Gastroesophageal sphincter (tissue), 4 donors: Measurements from ENCODE around the gene CD93. TPM values are rescaled to one million over a fixed set of nuclear protein-coding genes. Genes with fewer than 3 reads are reported as not detected.

ENCODE experiments used
- ATAC-seq: fragments of 150-250 bp; one replicate; pipeline ENCODE4 v1.9.1; 2016; ENCODE audit warnings: mild to moderate bottlenecking, moderate library complexity
- H3K27ac ChIP-seq, 4 donors: fragments of 200-600 bp; sonication (generic) in 3 of 4; 1 replicate in 3 of 4; 2 replicates in 1 of 4; pipeline ENCODE4 v1.5.1; 2016 to 2019
- H3K27me3 ChIP-seq: fragments of 200-600 bp; sonication (generic); one replicate; pipeline ENCODE4 v1.5.1; 2019
- H3K36me3 ChIP-seq, 2 donors: fragments of 200-600 bp; sonication (generic); one replicate each; pipeline ENCODE4 v1.5.1; 2019; ENCODE audit warnings: control low read depth in 1 of 2
- H3K4me1 ChIP-seq, 3 donors: fragments of 200-600 bp; sonication (generic); 1 replicate in 2 of 3; 2 replicates in 1 of 3; pipeline ENCODE4 v1.5.1; 2016 to 2019; ENCODE audit warnings: control low read depth in 2 of 3
- H3K4me3 ChIP-seq, 2 donors: fragments of 200-600 bp; sonication (generic); one replicate each; pipeline ENCODE4 v1.5.1; 2019; ENCODE audit warnings: mild to moderate bottlenecking in 1 of 2, moderate library complexity in 1 of 2
- H3K9me3 ChIP-seq, 3 donors: fragments of 200-600 bp; sonication (generic); one replicate each; pipeline ENCODE4 v1.5.1; 2017 to 2019; ENCODE audit warnings: control low read depth in 2 of 3
- EP300 ChIP-seq: sonication (generic); formaldehyde crosslinking; IDR thresholded peaks from one replicate; pipeline ENCODE4 v1.6.1; 2017; ENCODE audit warnings: antibody characterized with exemption, mild to moderate bottlenecking
- POLR2A ChIP-seq, 2 donors: fragments of 450-650 bp; IDR thresholded peaks; one replicate each; pipeline ENCODE4 v1.6.1; 2017; ENCODE audit warnings: antibody characterized with exemption in 2 of 2, mild to moderate bottlenecking in 2 of 2, moderate library complexity in 1 of 2
- POLR2AphosphoS5 ChIP-seq: sonication (generic); formaldehyde crosslinking; IDR thresholded peaks from one replicate; pipeline ENCODE4 v1.6.1; 2017; ENCODE audit warnings: antibody characterized with exemption
- WGBS, 2 donors: methylation state at CpG; one replicate each; pipeline ENCODE4 v1.1.5; 2018; ENCODE audit warnings: low coverage in 1 of 2; 5-methylcytosine and 5-hydroxymethylcytosine counted together
- total RNA-seq, 4 donors: library from RNA; depleted of rRNA; stranded (reverse); fragments of >200 nt; gene quantifications; one replicate each; pipeline ENCODE4 v1.1.0, GENCODE V29; 2016
- TF ChIP-seq, protein P1 (sequence below), 4 experiments: fragments of 200-600 bp in 2 of 4; fragments of 450-650 bp in 2 of 4; sonication (generic) in 1 of 4; IDR thresholded peaks; one replicate each; pipeline ENCODE4 v1.5.1; 2017 to 2019; ENCODE audit warnings: antibody characterized with exemption in 4 of 4, mild to moderate bottlenecking in 2 of 4, moderate library complexity in 2 of 4

CD93 gene
- total RNA-seq, 4 donors from 2014 or later: 20.4 to 75.4 (median 47.2) TPM

DNA sequence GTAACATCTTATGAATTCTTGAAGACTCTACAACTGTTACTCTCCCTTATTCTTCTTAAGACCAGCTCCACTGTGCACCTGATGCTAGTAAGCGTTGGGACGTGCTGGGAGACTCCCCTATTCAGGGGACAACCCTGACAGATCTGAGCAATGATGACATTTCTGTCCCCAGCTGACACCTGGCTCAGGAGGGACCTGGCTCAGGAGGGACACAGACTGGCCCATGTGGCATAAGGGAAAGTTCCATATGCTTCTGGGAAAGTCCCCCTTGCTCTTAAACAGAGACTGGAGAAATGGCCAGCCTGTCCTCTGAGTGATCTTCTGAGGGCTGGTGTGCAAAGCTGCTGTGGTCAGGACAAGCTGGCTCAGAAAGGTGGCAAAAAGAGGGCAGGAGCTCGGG is 10.0 kb upstream of the CD93 start:
- no peak overlapping the region for H3K27ac ChIP-seq
- no peak for ATAC-seq
- H3K9me3 ChIP-seq: no peaks in the 10 kb centered on the region
- no peak overlapping the region for H3K4me3 ChIP-seq
- 100% methylated on average over 1 to 3 of the region's 3 CpGs for WGBS, 2 donors
- H3K36me3 ChIP-seq: no peaks in the 10 kb centered on the region
- peaks cover 0 to 8% (median 5%) of the 10 kb centered on the region in 3 donors for H3K4me1 ChIP-seq
- no peaks in the 10 kb centered on the region for H3K27me3 ChIP-seq
- TF ChIP-seq POLR2A (IDR thresholded peaks at IDR 0.05) (no peak), POLR2AphosphoS5 (no peak), EP300 (no peak)
- TF ChIP-seq, protein P1, sequence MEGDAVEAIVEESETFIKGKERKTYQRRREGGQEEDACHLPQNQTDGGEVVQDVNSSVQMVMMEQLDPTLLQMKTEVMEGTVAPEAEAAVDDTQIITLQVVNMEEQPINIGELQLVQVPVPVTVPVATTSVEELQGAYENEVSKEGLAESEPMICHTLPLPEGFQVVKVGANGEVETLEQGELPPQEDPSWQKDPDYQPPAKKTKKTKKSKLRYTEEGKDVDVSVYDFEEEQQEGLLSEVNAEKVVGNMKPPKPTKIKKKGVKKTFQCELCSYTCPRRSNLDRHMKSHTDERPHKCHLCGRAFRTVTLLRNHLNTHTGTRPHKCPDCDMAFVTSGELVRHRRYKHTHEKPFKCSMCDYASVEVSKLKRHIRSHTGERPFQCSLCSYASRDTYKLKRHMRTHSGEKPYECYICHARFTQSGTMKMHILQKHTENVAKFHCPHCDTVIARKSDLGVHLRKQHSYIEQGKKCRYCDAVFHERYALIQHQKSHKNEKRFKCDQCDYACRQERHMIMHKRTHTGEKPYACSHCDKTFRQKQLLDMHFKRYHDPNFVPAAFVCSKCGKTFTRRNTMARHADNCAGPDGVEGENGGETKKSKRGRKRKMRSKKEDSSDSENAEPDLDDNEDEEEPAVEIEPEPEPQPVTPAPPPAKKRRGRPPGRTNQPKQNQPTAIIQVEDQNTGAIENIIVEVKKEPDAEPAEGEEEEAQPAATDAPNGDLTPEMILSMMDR (IDR thresholded peaks at IDR 0.05): no peak

DNA sequence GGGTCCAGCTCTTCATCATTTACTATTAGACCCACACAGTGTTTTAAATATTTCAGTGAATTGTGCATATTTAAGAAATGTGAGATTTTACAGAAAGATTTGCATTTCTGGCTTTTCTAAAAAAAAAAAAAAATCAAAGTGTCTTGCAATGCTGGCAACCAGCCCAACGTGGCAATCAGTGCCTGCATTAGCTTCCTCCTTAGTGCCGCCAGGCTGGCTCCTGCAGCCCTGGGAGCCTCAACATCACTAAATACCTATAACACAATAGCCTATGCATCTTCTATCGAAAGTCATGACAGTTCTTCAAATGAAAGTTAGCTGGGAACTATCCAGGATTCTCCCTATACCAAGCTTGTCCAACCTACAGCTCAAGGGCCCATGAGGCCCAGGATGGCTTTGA is 9.4 kb upstream of the CD93 start:
- Histone ChIP-seq H3K4me1 (peaks cover 0 to 8% (median 5%) of the 10 kb centered on the region in 3 donors), H3K4me3 (no peak overlapping the region), H3K9me3 (no peaks in the 10 kb centered on the region), H3K27me3 (no peaks in the 10 kb centered on the region), H3K36me3 (no peaks in the 10 kb centered on the region), H3K27ac (no peak overlapping the region)
- TF ChIP-seq EP300 (no peak), POLR2AphosphoS5 (no peak), POLR2A (IDR thresholded peaks at IDR 0.05) (no peak)
- TF ChIP-seq, protein P1 (IDR thresholded peaks at IDR 0.05): no peak
- 64 to 81% methylated on average over 2 to 3 of the region's 3 CpGs for WGBS, 2 donors
- no peak for ATAC-seq

DNA sequence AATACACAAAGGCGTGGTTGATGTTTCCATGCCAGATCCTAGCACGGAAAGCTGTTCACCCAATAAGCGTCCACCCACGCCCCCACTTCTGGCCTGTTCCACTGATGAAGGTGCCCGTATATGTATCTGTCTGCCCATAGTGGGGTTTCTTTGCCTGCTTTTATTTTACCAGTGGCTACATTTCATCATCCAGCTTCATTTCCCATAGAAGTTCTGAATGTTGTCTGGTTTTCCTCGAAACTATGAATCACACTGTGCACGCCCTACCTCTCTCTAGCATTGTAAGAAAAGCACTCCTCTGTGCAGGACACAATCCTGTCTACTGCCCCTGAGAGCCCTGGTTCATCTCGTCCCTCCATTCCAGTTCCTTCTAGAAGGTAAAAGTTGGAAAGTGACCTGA is 8.8 kb upstream of the CD93 start:
- Histone ChIP-seq H3K27ac (no peak overlapping the region), H3K4me1 (peaks cover 0 to 8% (median 5%) of the 10 kb centered on the region in 3 donors), H3K36me3 (no peaks in the 10 kb centered on the region), H3K9me3 (no peaks in the 10 kb centered on the region), H3K4me3 (no peak overlapping the region), H3K27me3 (no peaks in the 10 kb centered on the region)
- 95 to 100% methylated on average over 2 to 5 of the region's 8 CpGs for WGBS, 2 donors
- no peak for ATAC-seq
- TF ChIP-seq, protein P1 (IDR thresholded peaks at IDR 0.05): no peak
- TF ChIP-seq POLR2AphosphoS5: no peak
- no peak for TF ChIP-seq POLR2A (IDR thresholded peaks at IDR 0.05)
- TF ChIP-seq EP300: no peak

DNA sequence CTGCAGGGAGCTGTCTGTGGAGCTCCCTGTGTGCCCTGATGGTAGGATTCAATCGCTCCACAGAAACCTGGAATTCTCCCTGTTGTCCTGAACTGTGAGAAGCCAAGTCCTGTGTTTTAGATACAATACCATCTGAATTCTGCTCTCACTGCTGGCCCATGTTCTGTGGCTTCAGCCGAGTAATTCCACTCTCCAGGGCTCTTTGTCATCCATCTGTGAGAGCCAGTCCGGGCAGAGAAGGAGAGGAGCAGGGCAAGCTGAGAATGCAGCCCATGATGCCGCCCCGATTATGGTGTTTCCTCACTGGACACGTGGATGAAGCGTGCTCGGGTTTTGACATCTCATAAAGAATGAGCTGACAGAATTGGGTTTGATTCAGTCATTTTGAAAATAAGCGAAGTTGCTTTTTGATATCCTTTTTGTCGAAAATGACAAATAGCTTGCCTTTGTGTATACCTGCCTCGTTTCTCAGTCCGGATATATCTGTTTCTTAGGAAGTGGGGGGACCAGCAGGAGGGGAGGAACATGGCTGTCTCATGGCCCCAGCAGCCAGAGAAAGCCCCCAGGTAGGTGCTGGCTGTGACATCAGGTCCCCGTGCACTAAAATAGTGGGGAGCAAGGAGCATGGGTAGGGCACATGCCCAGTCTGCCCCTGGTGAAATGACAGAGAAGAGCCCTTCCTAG is 8.2 kb upstream of the CD93 start:
- TF ChIP-seq, protein P1 (IDR thresholded peaks at IDR 0.05): no peak
- TF ChIP-seq EP300 (no peak), POLR2AphosphoS5 (no peak), POLR2A (IDR thresholded peaks at IDR 0.05) (no peak)
- Histone ChIP-seq H3K4me1 (peaks cover 0 to 8% (median 5%) of the 10 kb centered on the region in 3 donors), H3K9me3 (no peaks in the 10 kb centered on the region), H3K27ac (no peak overlapping the region), H3K36me3 (no peaks in the 10 kb centered on the region), H3K4me3 (no peak overlapping the region), H3K27me3 (no peaks in the 10 kb centered on the region)
- WGBS, 2 donors: 81 to 89% methylated on average over 5 to 11 of the region's 13 CpGs
- no peak for ATAC-seq

DNA sequence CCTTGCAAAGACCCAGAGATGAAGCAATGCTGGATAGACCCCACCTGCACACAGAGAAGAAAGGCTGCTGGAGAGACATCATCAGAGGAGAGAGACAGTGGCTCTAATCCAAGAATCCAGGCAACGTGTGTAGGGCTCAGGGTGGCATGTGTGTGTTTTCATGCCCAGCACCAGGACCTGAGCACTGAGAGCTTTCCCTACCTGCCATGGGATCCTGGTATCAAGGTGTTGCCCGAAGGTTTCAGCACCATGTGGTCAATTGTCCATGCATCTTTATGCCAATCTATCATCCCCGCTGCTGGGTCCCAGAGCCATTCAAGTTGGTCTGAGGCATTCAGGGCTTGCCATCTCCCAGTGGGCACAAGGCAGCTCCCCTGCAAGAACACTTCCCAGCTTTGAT is 7.5 kb upstream of the CD93 start:
- no peak overlapping the region for H3K27ac ChIP-seq
- peaks cover 0 to 8% (median 5%) of the 10 kb centered on the region in 3 donors for H3K4me1 ChIP-seq
- no peak for ATAC-seq
- H3K4me3 ChIP-seq: no peak overlapping the region
- no CpG with 5 or more reads among the region's 3 CpGs for WGBS, 2 donors
- H3K9me3 ChIP-seq: no peaks in the 10 kb centered on the region
- no peak for TF ChIP-seq POLR2AphosphoS5
- TF ChIP-seq, protein P1 (IDR thresholded peaks at IDR 0.05): no peak
- no peak for TF ChIP-seq POLR2A (IDR thresholded peaks at IDR 0.05)
- TF ChIP-seq EP300: no peak
- no peaks in the 10 kb centered on the region for H3K27me3 ChIP-seq
- H3K36me3 ChIP-seq: no peaks in the 10 kb centered on the region
